ENCODE results near the gene SREBF1.
"Not testable (repeated sequence)": the region's sequence is repeated elsewhere in the genome, so short reads cannot be mapped to it uniquely, and the experiment has no call there.

Gene SREBF1

DNA sequence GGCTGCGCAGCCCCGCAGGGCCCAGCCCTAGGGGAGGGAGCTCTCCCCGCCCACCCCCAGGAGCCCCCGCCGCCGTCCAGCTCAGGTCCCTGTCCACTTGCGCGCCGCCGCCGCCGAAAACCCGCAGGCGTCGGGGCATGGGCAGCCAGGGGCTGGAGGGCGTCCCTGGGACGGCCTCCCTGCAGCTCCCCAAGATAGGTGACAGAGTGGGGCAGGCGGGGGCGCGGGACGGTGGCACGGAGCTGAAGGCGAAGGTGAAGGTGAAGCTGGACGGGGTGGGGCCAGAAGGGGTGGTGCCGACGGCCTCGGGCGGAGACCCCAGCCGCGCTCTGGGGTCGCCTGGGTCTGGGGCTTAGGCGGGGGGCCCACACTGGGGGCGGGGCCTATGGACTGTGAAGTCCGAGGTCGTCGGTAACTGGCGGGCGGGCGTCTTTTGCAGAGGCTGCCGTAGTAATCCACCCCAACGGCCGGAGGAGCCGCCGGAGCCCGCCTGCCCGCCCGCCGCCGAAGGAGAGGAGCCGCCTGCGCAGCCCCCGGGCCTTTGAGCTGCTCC is 27.2 kb downstream of the SREBF1 start:
- no peak for DNase-seq

DNA sequence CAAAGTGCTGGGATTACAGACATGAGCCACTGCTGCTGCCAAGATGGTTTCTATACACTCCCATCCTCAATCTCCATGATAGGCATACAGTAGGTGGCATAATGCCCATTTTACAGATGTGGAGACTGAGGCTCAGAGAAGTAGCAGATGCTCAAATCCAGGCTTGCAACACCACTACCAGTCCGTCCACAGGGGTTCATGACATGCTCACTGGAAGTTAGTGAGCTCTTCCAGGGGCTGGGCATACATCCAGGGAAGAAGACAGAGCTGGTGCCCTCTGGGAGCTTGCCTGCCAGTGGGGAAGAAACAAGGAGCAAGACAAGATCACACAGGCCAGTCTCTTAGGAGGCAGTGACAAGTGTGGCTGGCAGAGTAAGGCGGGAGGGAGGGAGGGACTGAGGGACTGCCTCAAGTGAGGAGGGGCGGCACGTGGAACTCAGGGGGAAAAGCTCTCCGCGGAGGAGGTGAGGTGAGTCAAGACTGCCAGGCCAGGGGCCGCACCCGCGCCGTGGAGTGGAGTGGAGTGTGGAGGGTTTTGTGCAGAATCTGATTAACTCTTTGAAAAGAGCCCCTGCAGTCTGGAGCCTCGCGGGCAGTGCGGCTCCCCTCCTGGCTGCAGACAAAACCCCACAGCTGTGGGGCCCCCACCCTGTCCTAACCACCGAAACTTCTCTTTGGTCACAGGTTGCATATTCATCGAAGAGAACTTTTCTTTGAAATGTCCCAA is 27.9 kb downstream of the SREBF1 start:
- DNase-seq = no peak

DNA sequence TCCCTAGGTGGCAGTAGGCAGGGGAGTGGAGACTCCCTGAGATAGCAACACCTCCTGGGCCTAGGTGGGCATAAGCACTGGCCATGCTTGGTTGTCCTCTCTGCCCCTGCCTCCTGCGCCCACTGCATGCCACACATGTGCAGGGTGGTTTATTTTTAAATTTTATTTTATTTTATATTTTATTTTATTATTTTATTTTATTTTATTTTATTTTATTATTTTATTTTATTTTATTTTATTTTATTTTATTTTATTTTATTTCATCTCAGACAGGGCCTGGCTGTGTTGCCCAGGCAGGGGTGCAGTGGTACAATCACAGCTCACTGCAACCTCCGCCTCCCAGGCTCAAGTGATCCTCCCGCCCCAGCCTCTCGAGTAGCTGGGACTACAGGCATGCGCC is 28.6 kb downstream of the SREBF1 start:
- not testable (repeated sequence) for DNase-seq

DNA sequence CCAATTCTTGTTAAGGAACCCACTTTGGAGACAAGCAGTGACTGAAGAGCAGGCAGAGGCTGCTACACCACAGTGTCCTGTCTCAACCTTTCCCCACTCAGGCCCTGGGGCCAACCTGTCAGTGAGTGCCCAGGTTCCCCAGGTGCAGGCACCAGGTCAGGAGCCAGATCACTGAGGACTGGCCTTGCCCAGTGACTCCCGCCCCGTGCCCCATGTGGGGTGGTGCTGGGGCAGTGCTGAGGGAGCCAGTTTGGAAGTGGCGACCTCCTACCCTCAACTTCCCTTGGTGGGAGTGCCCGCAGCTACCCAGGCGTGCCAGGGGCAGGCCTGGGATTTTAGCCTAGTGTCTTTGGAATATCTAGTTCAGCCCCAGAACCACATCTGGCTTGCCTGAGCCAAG is 29.3 kb downstream of the SREBF1 start:
- no peak for DNase-seq

DNA sequence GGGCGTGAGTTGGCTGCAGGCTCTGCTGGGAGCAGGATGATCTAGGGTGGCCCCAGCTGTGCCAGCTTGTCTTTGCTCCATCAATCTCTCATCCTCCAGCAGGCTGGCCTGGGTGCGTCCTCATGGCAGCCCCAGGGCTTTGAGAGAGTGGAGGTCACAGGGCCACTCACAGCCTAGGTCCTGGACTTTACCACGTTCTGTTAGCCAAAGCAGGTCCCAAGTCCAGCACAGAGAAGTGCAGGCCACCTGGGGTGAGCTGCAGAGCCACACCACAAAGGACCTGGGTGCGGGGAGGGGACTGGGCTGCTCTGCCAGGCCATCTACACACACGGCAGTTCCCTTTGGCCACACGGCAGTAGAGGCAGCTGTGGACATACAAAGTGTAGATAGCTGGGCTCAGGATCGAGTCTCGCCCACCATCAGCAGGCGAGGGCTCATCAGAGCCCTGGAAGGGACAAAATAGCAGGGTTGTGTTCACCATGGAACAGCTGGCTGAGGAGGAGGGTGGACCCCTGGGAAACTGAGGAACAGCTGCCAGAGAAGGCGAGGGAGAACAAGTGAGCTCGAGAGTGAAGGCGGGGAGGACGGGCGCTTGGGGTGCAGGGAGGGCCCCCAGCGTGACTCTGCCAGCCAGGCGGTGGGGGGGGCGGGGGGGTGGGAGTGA is 30.0 kb downstream of the SREBF1 start:
- no peak for DNase-seq

DNA sequence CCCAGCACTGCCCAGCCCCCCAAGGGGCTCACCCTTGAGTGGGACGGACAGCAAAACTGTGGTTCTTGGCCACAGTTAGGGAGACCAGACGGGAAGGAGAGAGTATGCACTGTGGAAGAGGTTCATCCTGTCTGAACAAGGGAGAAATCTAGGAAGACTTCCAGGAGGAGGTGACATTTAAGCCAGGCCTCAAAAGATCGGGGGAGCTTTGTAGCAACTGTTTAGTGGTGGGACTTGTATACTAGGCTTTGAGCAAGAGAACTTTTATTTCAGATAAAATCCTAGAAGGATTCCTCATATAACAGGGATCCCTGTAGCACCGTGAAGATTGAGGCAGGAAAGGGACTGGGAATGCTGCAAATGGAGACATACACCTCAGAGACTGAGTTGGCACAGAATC is 30.8 kb downstream of the SREBF1 start:
- no peak for DNase-seq

DNA sequence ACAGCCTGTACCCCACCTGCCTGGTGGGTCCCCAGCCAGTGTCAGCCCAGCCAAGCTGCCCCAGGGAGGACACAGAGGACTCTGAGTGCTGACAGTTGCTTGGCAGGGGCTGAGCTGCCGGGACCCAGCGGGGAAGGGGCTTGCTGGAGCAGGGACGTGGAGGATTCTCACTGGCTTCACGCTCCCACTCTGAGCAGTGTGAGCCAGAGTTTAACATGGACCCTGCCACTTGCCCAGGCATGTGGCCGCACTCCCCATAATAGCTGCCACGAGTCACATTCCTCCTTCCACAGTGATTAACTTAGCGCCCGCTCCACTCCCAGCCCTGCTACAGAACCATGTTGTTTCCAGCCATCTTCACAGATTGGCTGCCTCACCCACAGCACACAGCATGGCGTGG is 31.2 kb downstream of the SREBF1 start:
- DNase-seq = no peak

DNA sequence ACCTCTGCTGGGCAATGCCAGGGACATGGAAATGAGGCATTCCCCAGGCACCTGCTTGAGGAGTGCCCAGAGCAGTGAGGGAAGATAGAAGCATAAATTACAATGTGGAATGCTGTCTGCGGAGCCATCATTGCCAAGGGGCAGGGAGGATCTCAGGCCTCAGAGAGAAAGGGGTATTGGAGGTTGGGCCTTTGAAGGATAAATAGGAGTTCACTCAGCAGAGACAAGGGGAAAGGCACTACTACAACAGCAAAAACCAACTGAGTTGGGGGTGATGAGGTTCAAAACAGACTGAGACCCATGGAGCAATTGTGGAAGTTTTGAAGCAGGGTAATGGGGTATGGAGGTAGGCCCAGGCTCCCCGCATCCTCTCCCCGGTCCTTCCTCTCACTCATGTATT is 32.8 kb downstream of the SREBF1 start:
- DNase-seq = no peak

DNA sequence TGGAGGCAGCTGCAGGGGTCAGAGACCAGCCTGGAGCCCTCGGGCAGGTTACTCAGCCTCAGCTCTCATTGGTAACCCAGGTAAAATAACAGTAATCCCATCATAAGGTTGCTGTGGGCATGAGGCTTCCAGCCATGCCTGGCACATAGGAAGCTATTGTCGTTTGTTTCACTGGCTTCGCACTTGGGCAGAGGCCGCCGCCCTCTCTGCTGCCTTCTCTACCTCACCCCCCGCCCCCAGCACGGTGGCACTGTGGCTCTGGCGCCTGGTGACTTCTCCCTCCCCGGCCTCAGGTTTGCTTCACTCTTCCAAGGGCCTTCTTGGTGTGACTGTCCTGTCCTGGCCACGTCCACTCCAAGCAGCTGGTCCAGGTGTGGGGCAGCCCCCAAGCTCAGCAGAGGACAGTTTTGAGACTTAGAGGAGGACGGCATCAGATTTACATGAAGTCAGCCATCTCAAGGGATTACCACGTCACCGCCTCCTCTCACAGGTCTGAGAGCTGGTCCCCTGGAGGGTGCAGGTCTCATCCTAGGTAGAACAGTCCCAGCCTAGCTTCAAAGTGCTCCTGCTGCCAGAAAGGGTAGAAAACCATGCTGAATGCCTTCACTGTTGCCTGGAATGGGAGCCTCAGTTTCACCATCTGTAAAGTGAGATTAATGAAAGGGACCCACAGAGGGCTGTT is 34.8 kb downstream of the SREBF1 start:
- no peak for DNase-seq

DNA sequence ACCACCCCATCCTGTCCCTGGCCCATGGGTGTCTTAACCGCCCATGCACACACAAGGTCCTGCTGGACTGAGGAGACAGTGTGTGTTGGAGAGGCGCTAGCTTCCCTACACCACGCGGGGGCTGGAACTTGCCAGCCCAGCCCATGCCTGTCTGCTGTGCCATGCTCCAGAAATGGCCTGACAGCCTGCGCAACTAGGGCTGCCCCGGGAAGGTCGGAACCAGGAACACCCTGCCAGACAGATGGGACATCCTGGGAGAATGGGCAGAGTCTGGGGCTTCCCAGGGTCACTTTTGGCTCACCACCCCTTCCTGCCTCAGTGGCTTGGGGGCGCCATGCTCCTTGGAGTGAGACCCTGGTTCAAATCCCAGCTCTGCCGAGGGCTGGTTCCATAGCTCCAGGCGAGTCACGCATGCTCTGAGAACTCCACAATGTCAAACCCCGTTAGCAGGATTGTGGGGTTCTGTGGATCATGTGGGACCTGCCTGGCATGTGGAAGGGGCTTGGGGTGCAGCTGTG is 36.2 kb downstream of the SREBF1 start:
- no peak for DNase-seq

DNA sequence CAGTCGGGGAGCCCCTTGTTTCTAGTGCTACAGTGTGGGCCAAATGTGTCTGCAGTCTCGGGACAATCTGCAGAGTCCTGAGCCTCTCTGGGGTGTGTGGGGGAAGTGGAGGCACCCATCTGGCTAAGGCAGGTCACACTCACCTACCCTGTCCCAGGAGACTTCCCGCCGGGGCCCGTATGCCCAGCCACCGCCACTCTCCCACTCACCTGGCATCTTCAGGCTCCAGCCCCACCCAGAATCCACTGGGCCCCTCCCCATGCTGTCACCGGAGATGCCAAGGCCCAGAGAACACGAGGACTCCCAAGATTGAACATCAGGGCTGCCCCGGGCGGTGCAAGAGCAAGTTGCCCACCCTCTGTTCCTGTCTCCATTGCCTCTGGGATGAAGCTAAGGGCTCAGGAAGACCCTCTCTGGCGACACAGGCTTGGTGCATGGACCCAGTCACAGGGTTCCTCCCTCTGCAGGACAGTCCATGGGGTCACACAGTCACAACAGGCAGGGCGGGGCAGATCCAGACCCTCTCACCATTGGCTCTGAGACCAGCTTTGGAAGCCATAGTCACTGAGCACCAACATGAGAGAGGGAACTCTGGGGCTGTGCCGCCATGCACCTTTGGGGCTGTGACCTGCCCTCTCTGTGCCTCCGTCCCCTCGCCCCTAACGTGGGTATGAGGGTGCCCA is 38.1 kb downstream of the SREBF1 start:
- DNase-seq = no peak

DNA sequence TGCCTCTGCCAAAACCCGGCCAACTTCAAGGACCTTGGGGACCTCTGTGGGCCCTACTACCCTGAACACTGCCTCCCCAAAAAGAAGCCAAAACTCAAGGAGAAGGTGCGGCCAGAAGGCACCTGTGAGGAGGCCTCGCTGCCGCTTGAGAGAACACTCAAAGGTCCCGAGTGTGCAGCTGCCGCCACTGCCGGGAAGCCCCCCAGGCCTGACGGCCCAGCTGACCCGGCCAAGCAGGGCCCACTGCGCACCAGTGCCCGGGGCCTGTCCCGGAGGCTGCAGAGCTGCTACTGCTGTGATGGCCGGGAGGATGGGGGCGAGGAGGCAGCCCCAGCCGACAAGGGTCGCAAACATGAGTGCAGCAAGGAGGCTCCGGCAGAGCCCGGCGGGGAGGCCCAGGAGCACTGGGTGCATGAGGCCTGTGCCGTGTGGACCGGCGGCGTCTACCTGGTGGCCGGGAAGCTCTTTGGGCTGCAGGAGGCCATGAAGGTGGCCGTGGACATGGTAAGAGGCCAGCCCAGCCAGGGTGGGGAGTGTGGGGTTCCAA is 38.7 kb downstream of the SREBF1 start:
- no peak for DNase-seq

DNA sequence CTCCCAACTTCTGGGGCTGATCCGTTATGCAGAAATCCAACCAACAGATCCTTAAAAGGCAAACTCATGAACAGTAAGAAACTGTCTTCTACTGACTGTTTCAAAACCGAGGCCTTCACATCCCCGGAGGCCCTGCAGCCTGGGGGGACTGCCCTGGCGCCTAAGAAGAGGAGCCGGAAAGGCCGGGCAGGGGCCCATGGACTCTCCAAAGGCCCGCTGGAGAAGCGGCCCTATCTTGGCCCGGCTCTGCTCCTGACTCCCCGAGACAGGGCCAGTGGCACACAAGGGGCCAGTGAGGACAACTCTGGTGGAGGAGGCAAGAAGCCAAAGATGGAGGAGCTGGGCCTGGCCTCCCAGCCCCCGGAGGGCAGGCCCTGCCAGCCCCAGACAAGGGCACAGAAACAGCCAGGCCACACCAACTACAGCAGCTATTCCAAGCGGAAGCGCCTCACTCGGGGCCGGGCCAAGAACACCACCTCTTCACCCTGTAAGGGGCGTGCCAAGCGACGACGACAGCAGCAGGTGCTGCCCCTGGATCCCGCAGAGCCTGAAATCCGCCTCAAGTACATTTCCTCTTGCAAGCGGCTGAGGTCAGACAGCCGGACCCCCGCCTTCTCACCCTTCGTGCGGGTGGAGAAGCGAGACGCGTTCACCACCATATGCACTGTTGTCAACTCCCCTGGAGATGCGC is 39.5 kb downstream of the SREBF1 start:
- no peak for DNase-seq

DNA sequence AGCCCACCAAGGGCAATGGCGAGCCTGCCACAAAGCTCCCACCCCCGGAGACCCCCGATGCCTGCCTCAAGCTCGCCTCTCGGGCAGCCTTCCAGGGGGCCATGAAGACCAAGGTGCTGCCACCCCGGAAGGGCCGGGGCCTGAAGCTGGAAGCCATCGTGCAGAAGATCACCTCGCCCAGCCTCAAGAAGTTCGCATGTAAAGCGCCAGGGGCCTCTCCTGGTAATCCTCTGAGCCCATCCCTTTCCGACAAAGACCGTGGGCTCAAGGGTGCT is 40.1 kb downstream of the SREBF1 start:
- no peak for DNase-seq

DNA sequence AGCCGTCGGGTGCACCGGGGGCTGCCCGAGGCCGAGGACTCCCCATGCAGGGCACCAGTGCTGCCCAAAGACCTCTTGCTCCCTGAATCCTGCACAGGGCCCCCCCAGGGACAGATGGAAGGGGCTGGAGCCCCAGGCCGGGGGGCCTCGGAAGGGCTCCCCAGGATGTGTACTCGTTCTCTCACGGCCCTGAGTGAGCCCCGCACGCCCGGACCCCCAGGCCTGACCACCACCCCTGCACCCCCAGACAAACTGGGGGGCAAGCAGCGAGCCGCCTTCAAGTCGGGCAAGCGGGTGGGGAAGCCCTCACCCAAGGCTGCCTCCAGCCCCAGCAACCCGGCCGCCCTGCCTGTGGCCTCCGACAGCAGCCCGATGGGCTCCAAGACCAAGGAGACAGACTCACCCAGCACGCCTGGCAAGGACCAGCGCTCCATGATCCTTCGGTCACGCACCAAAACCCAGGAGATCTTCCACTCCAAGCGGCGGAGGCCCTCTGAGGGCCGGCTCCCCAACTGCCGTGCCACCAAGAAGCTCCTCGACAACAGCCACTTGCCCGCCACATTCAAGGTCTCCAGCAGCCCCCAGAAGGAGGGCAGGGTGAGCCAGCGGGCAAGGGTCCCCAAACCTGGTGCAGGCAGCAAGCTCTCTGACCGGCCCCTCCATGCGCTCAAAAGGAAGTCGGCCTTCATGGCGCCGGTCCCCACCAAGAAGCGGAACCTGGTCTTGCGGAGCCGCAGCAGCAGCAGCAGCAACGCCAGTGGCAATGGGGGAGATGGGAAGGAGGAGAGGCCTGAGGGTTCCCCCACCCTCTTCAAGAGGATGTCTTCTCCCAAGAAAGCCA is 40.6 kb downstream of the SREBF1 start:
- DNase-seq = no peak

DNA sequence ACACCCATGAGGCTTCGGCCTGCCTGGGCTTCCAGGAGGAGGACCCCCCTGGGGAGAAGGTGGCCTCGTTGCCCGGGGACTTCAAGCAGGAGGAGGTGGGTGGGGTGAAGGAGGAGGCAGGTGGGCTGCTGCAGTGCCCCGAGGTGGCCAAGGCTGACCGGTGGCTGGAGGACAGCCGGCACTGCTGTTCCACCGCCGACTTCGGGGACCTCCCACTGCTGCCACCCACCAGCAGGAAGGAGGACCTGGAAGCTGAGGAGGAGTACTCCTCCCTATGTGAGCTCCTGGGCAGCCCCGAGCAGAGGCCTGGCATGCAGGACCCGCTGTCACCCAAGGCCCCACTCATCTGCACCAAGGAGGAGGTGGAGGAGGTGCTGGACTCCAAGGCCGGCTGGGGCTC is 41.5 kb downstream of the SREBF1 start:
- DNase-seq = no peak

DNA sequence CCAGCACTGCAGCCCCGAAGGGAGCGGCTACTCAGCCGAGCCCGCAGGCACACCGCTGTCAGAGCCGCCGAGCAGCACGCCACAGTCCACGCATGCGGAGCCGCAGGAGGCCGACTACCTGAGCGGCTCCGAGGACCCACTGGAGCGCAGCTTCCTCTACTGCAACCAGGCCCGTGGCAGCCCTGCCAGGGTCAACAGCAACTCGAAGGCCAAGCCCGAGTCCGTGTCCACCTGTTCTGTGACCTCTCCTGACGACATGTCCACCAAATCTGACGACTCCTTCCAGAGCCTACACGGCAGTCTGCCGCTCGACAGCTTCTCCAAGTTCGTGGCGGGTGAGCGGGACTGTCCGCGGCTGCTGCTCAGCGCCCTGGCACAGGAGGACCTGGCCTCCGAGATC is 42.4 kb downstream of the SREBF1 start:
- DNase-seq = no peak

DNA sequence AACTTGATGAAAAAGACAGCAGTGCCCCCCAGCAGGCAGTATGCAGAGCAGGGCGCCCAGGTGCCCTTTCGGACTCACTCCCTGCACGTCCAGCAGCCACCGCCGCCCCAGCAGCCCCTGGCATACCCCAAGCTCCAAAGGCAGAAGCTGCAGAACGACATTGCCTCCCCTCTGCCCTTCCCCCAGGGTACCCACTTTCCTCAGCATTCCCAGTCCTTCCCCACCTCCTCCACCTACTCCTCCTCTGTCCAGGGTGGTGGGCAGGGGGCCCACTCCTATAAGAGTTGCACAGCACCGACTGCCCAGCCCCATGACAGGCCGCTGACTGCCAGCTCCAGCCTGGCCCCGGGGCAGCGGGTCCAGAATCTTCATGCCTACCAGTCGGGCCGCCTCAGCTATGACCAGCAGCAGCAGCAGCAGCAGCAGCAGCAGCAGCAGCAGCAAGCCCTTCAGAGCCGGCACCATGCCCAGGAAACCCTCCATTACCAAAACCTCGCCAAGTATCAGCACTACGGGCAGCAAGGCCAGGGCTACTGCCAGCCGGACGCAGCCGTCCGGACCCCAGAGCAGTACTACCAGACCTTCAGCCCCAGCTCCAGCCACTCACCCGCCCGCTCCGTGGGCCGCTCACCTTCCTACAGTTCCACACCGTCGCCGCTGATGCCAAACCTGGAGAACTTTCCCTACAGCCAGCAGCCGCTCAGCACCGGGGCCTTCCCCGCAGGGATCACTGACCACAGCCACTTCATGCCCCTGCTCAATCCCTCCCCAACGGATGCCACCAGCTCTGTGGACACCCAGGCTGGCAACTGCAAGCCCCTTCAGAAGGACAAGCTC is 43.2 kb downstream of the SREBF1 start:
- DNase-seq = no peak

DNA sequence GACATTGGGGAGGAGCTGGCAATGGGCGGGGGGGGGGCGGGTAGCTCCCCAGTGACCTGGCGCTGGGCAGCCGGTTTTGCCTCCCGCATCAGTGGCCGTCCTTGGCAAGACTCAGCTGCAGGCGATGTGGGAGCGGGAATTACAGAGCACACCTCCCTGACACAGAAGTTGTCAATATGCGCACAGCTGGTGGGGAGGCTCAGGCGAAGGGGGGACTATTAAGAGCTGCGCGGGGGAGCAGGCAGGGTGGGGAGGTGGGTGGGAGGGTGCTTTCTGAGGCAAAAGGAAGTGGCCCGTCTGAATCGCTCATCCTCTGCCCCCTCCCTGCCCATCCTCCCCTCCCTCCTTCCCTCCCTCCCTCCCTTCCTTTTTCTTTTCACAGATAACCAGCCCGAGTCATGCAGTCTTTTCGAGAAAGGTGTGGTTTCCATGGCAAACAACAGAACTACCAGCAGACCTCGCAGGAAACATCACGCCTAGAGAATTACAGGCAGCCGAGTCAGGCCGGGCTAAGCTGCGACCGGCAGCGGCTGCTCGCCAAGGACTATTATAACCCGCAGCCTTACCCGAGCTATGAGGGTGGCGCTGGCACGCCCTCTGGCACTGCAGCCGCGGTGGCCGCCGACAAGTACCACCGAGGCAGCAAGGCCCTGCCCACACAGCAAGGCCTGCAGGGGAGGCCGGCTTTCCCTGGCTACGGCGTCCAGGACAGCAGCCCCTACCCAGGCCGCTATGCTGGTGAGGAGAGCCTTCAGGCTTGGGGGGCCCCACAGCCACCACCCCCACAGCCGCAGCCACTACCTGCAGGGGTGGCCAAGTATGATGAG is 44.0 kb downstream of the SREBF1 start:
- peak; percentile 34 for DNase-seq

All from NCI-H1436 (cell line).